OCI-LY7 (cell line): ENCODE measurements around the gene DNAL4. TPM values are rescaled to one million over a fixed set of nuclear protein-coding genes. Genes with fewer than 3 reads are reported as not detected.

Experiments
- BruUV-seq: library from RNA; stranded (reverse); fragments of 400-500 nt; replicated peaks from 2 replicates; lab custom pipeline; 2021; lab: Mats Ljungman, UMichigan
- CTCF ChIA-PET: fragments of 300-600 bp; sonication (Branson Sonifier 250); formaldehyde crosslinking; loops from one replicate; lab custom pipeline; 2022; ENCODE audit warnings: antibody characterized with exemption; ENCODE audit not compliant: unreplicated experiment; lab: Charles Lee
- POLR2A ChIA-PET: fragments of 300-600 bp; sonication (Branson Sonifier 250); formaldehyde crosslinking; loops from one replicate; lab custom pipeline; 2022; ENCODE audit warnings: antibody characterized with exemption; lab: Charles Lee
- DNase-seq: peaks from one replicate; pipeline ENCODE4 v3.0.0-alpha.2; 2015; ENCODE audit warnings: low spot score
- H2AFZ ChIP-seq: fragments of 200-600 bp; sonication (generic), shearing (Covaris generic); 2 replicates; pipeline ENCODE4 v1.6.1; 2014; ENCODE audit warnings: mild to moderate bottlenecking, antibody characterized with exemption, low read length, moderate library complexity
- H3K27ac ChIP-seq: fragments of 200-600 bp; sonication (generic); 2 replicates; pipeline ENCODE4 v1.5.1; 2014; ENCODE audit warnings: mixed run types, low read depth, mild to moderate bottlenecking, moderate library complexity, low read length, inconsistent platforms; ENCODE audit not compliant: poor library complexity, severe bottlenecking
- H3K36me3 ChIP-seq: fragments of 200-600 bp; sonication (generic); 2 replicates; pipeline ENCODE4 v1.6.1; 2014; ENCODE audit warnings: mild to moderate bottlenecking, antibody characterized with exemption, low read length, moderate library complexity, mixed read lengths; ENCODE audit not compliant: insufficient read depth
- H3K4me1 ChIP-seq: fragments of 200-600 bp; sonication (generic); 2 replicates; pipeline ENCODE4 v1.5.1; 2014; ENCODE audit warnings: mild to moderate bottlenecking, low read length; ENCODE audit not compliant: insufficient read depth, poor library complexity, severe bottlenecking
- H3K4me2 ChIP-seq: fragments of 200-600 bp; sonication (generic); 2 replicates; pipeline ENCODE4 v1.6.1; 2014; ENCODE audit warnings: mild to moderate bottlenecking, low read length
- H3K4me3 ChIP-seq: fragments of 200-600 bp; sonication (generic); 2 replicates; pipeline ENCODE4 v1.5.1; 2014; ENCODE audit warnings: mild to moderate bottlenecking, low read depth, low read length; ENCODE audit not compliant: poor library complexity, severe bottlenecking
- H3K79me2 ChIP-seq: fragments of 200-600 bp; sonication (generic); 2 replicates; pipeline ENCODE4 v1.6.1; 2016; ENCODE audit warnings: low read depth, mild to moderate bottlenecking, low read length, moderate library complexity, mixed read lengths; ENCODE audit not compliant: insufficient read depth
- H3K9me2 ChIP-seq: fragments of 200-600 bp; sonication (generic); 2 replicates; pipeline ENCODE4 v1.6.1; 2016; ENCODE audit warnings: mild to moderate bottlenecking, low read length, mixed read lengths; ENCODE audit not compliant: insufficient read depth
- H3K9me3 ChIP-seq: fragments of 200-600 bp; sonication (generic); 2 replicates; pipeline ENCODE4 v1.6.1; 2014; ENCODE audit warnings: mild to moderate bottlenecking, mixed run types, low read length, mixed read lengths
- H4K20me1 ChIP-seq: fragments of 200-600 bp; sonication (generic); 2 replicates; pipeline ENCODE4 v1.6.1; 2014; ENCODE audit warnings: mild to moderate bottlenecking, antibody characterized with exemption, low read length, moderate library complexity, mixed read lengths; ENCODE audit not compliant: insufficient read depth
- CTCF ChIP-seq: fragments of 200-600 bp; sonication (generic); conservative IDR thresholded peaks from 2 replicates; pipeline ENCODE4 v1.5.1; 2014; ENCODE audit warnings: mild to moderate bottlenecking, antibody characterized with exemption, low read length, moderate library complexity, mixed read lengths
- EZH2phosphoT487 ChIP-seq: fragments of 200-600 bp; sonication (generic); IDR thresholded peaks from 2 replicates; pipeline ENCODE4 v1.6.1; 2018; ENCODE audit warnings: low read depth, borderline replicate concordance, mild to moderate bottlenecking, mixed run types, antibody characterized with exemption, low read length, moderate library complexity, mixed read lengths
- intact Hi-C: fragments of 100-400 bp; cut with micrococcal nuclease; formaldehyde crosslinking; loops from one replicate; pipeline ENCODE4 v1.10.0; 2022; ENCODE audit not compliant: unreplicated experiment
- total RNA-seq, 2 experiments: library from RNA; depleted of rRNA in 1 of 2; stranded (reverse); fragments of >200 nt in 1 of 2; shearing (Covaris generic) in 1 of 2; gene quantifications; 2 replicates each; pipeline ENCODE4 v1.2.3, GENCODE V29; 2014 to 2022

Gene DNAL4
- total RNA-seq, 2 experiments from 2014 or later, result 6.6 to 7.1 TPM

GRCh38 chr22:38788021-38788816 is 5.7 kb downstream of the DNAL4 start:
- no peaks in the 10 kb centered on the region for H3K79me2 ChIP-seq
- H3K9me2 ChIP-seq, result no peaks in the 10 kb centered on the region
- POLR2A ChIA-PET, result no interaction called here
- no peaks in the 10 kb centered on the region for H3K36me3 ChIP-seq
- BruUV-seq, result no TSS peak
- no peak overlapping the region for H3K4me3 ChIP-seq
- no peak overlapping the region for H3K4me2 ChIP-seq
- no peak for TF ChIP-seq EZH2phosphoT487
- TF ChIP-seq CTCF, result no peak
- H3K4me1 ChIP-seq, result peaks cover 5% of the 10 kb centered on the region
- intact Hi-C loops, result no loop called here
- no peak overlapping the region for H2AFZ ChIP-seq
- H3K27ac ChIP-seq, result no peak overlapping the region
- no peak for DNase-seq
- H4K20me1 ChIP-seq, result no peaks in the 10 kb centered on the region
- H3K9me3 ChIP-seq, result no peaks in the 10 kb centered on the region
- CTCF ChIA-PET, result no interaction called here

GRCh38 chr22:38786631-38787030 is 7.3 kb downstream of the DNAL4 start:
- H3K27ac ChIP-seq, result no peak overlapping the region
- H3K9me2 ChIP-seq, result no peaks in the 10 kb centered on the region
- TF ChIP-seq EZH2phosphoT487, result no peak
- no peak for TF ChIP-seq CTCF
- H3K4me3 ChIP-seq, result no peak overlapping the region
- H3K36me3 ChIP-seq, result no peaks in the 10 kb centered on the region
- ChIA-PET POLR2A (no interaction called here), CTCF (no interaction called here)
- no peak overlapping the region for H3K4me2 ChIP-seq
- no peaks in the 10 kb centered on the region for H3K4me1 ChIP-seq
- intact Hi-C loops, result no loop called here
- no peak for DNase-seq
- no peak overlapping the region for H2AFZ ChIP-seq
- BruUV-seq, result no TSS peak
- no peaks in the 10 kb centered on the region for H4K20me1 ChIP-seq
- no peaks in the 10 kb centered on the region for H3K9me3 ChIP-seq
- no peaks in the 10 kb centered on the region for H3K79me2 ChIP-seq

- Histone ChIP-seq H3K4me3 (no peak overlapping the region), H4K20me1 (no peaks in the 10 kb centered on the region), H3K36me3 (no peaks in the 10 kb centered on the region), H3K27ac (no peak overlapping the region), H3K4me1 (no peaks in the 10 kb centered on the region), H3K79me2 (no peaks in the 10 kb centered on the region), H3K9me2 (no peaks in the 10 kb centered on the region), H2AFZ (no peak overlapping the region), H3K4me2 (no peak overlapping the region), H3K9me3 (no peaks in the 10 kb centered on the region)
- ChIA-PET CTCF (no interaction called here), POLR2A (no interaction called here)
- no TSS peak for BruUV-seq
- intact Hi-C loops, result no loop called here
- no peak for DNase-seq
- TF ChIP-seq EZH2phosphoT487 (no peak), CTCF (no peak)
Measured at GRCh38 chr22:38784856-38785255, 9.1 kb downstream of the DNAL4 start.
